ENCODE data around the gene TMEM60. TPM values are rescaled to one million over a fixed set of nuclear protein-coding genes. Genes with fewer than 3 reads are reported as not detected.
"Not testable (repeated sequence)": the region's sequence is repeated elsewhere in the genome, so short reads cannot be mapped to it uniquely, and the experiment has no call there.

Gene TMEM60
- total and polyA plus RNA-seq, 2 of the 8 experiments (the other 6 are each of a cell fraction or from before 2014, with no cell fraction given) = 22.1 to 29.2 TPM

- H3K79me1 ChIP-seq (ENCODE audit: low read depth, low read length); FAIRE-seq; H2BK15ac ChIP-seq (ENCODE audit: low read length); H4K5ac ChIP-seq (ENCODE audit: insufficient read length, low read depth, low read length); H3K14ac ChIP-seq (ENCODE audit: insufficient read length); DNase-seq (ENCODE audit: low read depth in 1 of 2, low spot score in 2 of 2); POLR2A ChIA-PET (ENCODE audit: partially characterized antibody); H4K91ac ChIP-seq (replicated peaks; ENCODE audit: insufficient read length, low read length); H3K36me3 ChIP-seq (ENCODE audit: control insufficient read depth in 2 of 4, insufficient read depth in 4 of 4, low read length in 3 of 4); H3K56ac ChIP-seq (replicated peaks; ENCODE audit: insufficient read length, low read depth, low read length); H2BK20ac ChIP-seq (ENCODE audit: low read length); H3K9ac ChIP-seq (replicated peaks in 1 of 4; ENCODE audit: extremely low read depth in 1 of 4, low read depth in 3 of 4, low read length in 3 of 4); H3K27me3 ChIP-seq (replicated peaks in 1 of 4; ENCODE audit: control insufficient read depth in 3 of 4, extremely low read depth in 1 of 4, insufficient read depth in 3 of 4, low read length in 3 of 4); H2AFZ ChIP-seq (ENCODE audit: low read length); H3K4me1 ChIP-seq (replicated peaks in 1 of 4; ENCODE audit: control insufficient read depth in 3 of 4, insufficient read depth in 4 of 4, low read length in 3 of 4); H3K79me2 ChIP-seq (ENCODE audit: control insufficient read depth in 1 of 2, insufficient read depth in 2 of 2, low read length in 2 of 2); H4K20me1 ChIP-seq (replicated peaks in 1 of 2; ENCODE audit: control insufficient read depth in 1 of 2, insufficient read depth in 2 of 2, low read length in 2 of 2); H3K23ac ChIP-seq (ENCODE audit: insufficient read length); H4K8ac ChIP-seq (ENCODE audit: extremely low read depth, insufficient read depth, low read length); H3K23me2 ChIP-seq (ENCODE audit: low read depth, low read length); H3K27ac ChIP-seq (ENCODE audit: low read depth, low read length); H2BK5ac ChIP-seq (ENCODE audit: low read depth, low read length); H3K4me3 ChIP-seq (ENCODE audit: extremely low read depth in 1 of 4, insufficient read depth in 2 of 4, low read depth in 3 of 4, low read length in 4 of 4); H3K18ac ChIP-seq (ENCODE audit: extremely low read depth, low read length); H2AK5ac ChIP-seq (ENCODE audit: low read depth, low read length); H2BK12ac ChIP-seq (ENCODE audit: low read depth, low read length); H2BK120ac ChIP-seq (replicated peaks; ENCODE audit: low read depth, low read length); H3K4me2 ChIP-seq (ENCODE audit: insufficient read depth in 1 of 2, low read depth in 2 of 2, low read length in 2 of 2); H3K9me3 ChIP-seq (ENCODE audit: insufficient read depth in 2 of 2, low read depth in 1 of 2, low read length in 1 of 2); H3K4ac ChIP-seq (replicated peaks; ENCODE audit: insufficient read length, low read depth, low read length): not testable (repeated sequence)
- CTCF ChIA-PET (ENCODE audit: partially characterized antibody) = interaction anchor here (0.6 kb wide), 1 partner anchor 113 kb away, joined by 3 read pairs; no protein-coding TSS in a partner anchor
- 94% methylated on average over 10 of the region's 10 CpGs; no CpG with 5 or more reads in 1 of the 2 experiments for WGBS, 2 experiments (ENCODE audit: extremely low coverage in 1 of 2, insufficient coverage in 1 of 2, insufficient read length in 1 of 2, insufficient replicate concordance in 2 of 2, low coverage in 1 of 2, low lambda C conversion rate in 2 of 2, missing lambda C conversion rate in 1 of 2)
Observed at GRCh38 chr7:77784426-77784825, 13.8 kb downstream of the TMEM60 start.
